ENCODE results near the gene PYCARD. TPM values are rescaled to one million over a fixed set of nuclear protein-coding genes. Genes with fewer than 3 reads are reported as not detected.

The PYCARD gene
- total RNA-seq, 2 donors from 2014 or later, result 26.3 to 29.8 TPM

DNA sequence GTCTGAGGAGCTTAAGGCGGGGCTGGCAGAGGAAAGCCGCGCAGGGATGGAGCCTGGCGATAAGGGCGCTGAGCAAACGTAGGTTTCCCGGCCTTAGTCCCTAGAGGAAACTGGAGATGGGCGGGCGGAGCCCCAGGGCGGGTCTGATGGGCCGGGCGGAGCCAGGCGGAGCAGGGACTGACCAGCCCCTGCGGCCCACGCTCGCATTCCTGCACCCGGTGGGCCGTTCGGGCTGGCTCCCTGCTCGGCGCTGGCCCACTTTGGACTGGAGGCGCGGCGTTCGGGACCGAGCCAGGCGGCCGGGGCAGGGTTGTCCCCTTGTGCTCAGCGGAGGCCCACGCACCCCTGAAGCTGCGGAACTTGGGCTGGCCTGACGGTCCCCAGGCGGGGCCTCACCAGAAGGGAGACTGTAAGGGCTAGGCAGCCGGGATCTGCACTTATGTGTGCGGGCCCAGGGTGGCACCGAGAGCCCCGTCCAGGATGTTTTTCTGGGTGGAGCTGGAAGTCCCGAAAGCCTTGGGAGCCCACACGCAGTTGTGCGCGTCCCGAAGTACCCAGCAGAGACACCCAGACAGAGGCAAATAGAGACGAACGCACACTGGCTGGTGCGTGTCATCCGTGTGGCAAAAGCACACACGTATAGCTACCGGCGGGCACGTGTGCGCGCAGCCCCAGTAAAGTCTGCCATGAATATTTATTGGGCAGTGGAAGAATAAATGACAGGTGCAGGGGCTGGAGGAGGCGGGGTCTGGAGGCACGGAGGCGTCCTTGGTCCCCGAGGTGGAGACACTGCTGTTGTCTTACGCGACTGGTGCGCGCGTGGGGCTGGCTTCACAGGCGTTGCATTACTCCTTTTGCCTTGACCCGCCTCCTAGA, 13.0 kb upstream of the PYCARD start:
- no peak overlapping the region for H3K27ac Mint-ChIP-seq
- H3K4me3 Mint-ChIP-seq, result peak overlapping the region; percentile 50
- peak; percentile 95 for DNase-seq
- H3K36me3 Mint-ChIP-seq (ENCODE audit: low read depth), result no peaks in the 10 kb centered on the region
- peaks cover 73% of the 10 kb centered on the region for H3K27me3 Mint-ChIP-seq (ENCODE audit: insufficient read depth)
- Histone ChIP-seq H3K4me3 (ENCODE audit: low read length) (peak overlapping the region; percentile 65), H3K36me3 (ENCODE audit: control insufficient read depth, insufficient read depth, low read length) (no peaks in the 10 kb centered on the region), H3K9me3 (ENCODE audit: control insufficient read depth, low read length) (no peaks in the 10 kb centered on the region), H3K9ac (ENCODE audit: extremely low read depth, low read length, poor library complexity, severe bottlenecking) (no peak overlapping the region), H3K27ac (ENCODE audit: low read depth, low read length) (no peak overlapping the region), H3K27me3 (ENCODE audit: control insufficient read depth, insufficient read depth, low read length, poor library complexity, severe bottlenecking) (peaks cover 52% of the 10 kb centered on the region), H3K4me1 (ENCODE audit: control insufficient read depth, insufficient read depth, low read length) (peaks cover 4% of the 10 kb centered on the region)
- TF ChIP-seq, protein P1, sequence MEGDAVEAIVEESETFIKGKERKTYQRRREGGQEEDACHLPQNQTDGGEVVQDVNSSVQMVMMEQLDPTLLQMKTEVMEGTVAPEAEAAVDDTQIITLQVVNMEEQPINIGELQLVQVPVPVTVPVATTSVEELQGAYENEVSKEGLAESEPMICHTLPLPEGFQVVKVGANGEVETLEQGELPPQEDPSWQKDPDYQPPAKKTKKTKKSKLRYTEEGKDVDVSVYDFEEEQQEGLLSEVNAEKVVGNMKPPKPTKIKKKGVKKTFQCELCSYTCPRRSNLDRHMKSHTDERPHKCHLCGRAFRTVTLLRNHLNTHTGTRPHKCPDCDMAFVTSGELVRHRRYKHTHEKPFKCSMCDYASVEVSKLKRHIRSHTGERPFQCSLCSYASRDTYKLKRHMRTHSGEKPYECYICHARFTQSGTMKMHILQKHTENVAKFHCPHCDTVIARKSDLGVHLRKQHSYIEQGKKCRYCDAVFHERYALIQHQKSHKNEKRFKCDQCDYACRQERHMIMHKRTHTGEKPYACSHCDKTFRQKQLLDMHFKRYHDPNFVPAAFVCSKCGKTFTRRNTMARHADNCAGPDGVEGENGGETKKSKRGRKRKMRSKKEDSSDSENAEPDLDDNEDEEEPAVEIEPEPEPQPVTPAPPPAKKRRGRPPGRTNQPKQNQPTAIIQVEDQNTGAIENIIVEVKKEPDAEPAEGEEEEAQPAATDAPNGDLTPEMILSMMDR (conservative IDR thresholded peaks at IDR 0.05), result no peak
- no peaks in the 10 kb centered on the region for H3K9me3 Mint-ChIP-seq
- 2% methylated on average over 28 to 63 of the region's 63 CpGs for WGBS, 2 experiments (ENCODE audit: insufficient coverage in 1 of 2, insufficient read length in 1 of 2)
- peaks cover 10% of the 10 kb centered on the region for H3K4me1 Mint-ChIP-seq

- H3K9me3 Mint-ChIP-seq, result no peaks in the 10 kb centered on the region
- Histone ChIP-seq H3K9me3 (ENCODE audit: control insufficient read depth, low read length) (no peaks in the 10 kb centered on the region), H3K4me3 (ENCODE audit: low read length) (peak overlapping the region; percentile 65), H3K27ac (ENCODE audit: low read depth, low read length) (no peak overlapping the region), H3K27me3 (ENCODE audit: control insufficient read depth, insufficient read depth, low read length, poor library complexity, severe bottlenecking) (peaks cover 52% of the 10 kb centered on the region), H3K36me3 (ENCODE audit: control insufficient read depth, insufficient read depth, low read length) (no peaks in the 10 kb centered on the region), H3K9ac (ENCODE audit: extremely low read depth, low read length, poor library complexity, severe bottlenecking) (no peak overlapping the region), H3K4me1 (ENCODE audit: control insufficient read depth, insufficient read depth, low read length) (peaks cover 4% of the 10 kb centered on the region)
- H3K36me3 Mint-ChIP-seq (ENCODE audit: low read depth), result no peaks in the 10 kb centered on the region
- DNase-seq, result peak; percentile 79
- H3K27ac Mint-ChIP-seq, result no peak overlapping the region
- peaks cover 75% of the 10 kb centered on the region for H3K27me3 Mint-ChIP-seq (ENCODE audit: insufficient read depth)
- peaks cover 10% of the 10 kb centered on the region for H3K4me1 Mint-ChIP-seq
- peak overlapping the region; percentile 50 for H3K4me3 Mint-ChIP-seq
- 7 to 8% methylated on average over 19 to 58 of the region's 58 CpGs for WGBS, 2 experiments (ENCODE audit: insufficient coverage in 1 of 2, insufficient read length in 1 of 2)
- TF ChIP-seq, protein P1 (conservative IDR thresholded peaks at IDR 0.05), result peak; percentile 37
Measured at GRCh38 chr16:31214708-31215286, 12.2 kb upstream of the PYCARD start.

DNA sequence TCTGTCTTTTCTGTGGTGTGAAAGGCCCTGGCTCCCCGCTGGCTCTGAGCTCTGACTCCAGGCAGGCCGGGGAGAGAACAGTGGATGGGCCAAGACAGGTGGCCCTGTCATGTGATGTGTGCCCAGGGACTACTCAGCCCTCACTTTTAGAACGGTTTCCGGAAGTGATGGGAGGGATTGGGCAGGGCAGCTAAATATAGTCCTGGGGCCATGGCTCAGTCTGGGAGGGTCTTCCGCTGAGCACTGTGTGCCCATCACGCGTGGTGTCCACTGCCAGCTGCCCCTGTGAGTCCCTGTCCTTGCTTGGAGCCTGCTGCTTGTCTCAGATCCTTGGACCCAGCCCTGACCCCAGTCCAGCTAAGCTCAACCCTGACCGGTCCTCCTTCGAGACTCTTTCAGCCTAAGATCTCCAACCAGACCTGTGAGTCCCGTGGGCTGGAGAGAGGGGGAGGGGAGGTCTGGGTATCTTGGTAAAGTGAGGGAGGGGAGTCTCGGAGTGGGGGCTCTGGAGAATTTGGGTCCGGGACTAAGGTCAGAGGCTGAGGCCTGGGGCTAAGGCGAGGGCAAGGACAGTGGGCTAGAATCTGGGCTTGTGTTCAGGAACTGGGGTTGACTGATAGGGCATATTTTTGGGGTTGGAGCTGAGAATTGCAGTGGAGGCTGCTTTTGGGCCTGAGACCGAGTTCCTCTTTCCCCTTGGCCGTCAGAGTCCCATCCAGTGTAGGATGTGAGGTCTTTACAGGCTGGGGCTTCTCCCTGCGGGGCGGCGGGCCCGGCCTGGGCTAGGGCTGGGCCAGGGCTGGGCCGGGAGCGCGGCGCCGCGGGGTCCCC, 11.5 kb upstream of the PYCARD start, which contains the start of gene TRIM72:
TRIM72 (plus strand) TSS at position 243 of the 831 bp plus-strand sequence. CDS start 620 bp downstream, outside the sequence.
- Histone ChIP-seq H3K9me3 (ENCODE audit: control insufficient read depth, low read length) (no peaks in the 10 kb centered on the region), H3K9ac (ENCODE audit: extremely low read depth, low read length, poor library complexity, severe bottlenecking) (no peak within 1 kb of the TSS), H3K27me3 (ENCODE audit: control insufficient read depth, insufficient read depth, low read length, poor library complexity, severe bottlenecking) (peaks cover 52% of the 10 kb centered on the region), H3K4me1 (ENCODE audit: control insufficient read depth, insufficient read depth, low read length) (peaks cover 4% of the 10 kb centered on the region), H3K4me3 (ENCODE audit: low read length) (peak within 1 kb of the TSS; percentile 65), H3K36me3 (ENCODE audit: control insufficient read depth, insufficient read depth, low read length) (no peaks in the 10 kb centered on the region), H3K27ac (ENCODE audit: low read depth, low read length) (no peak within 1 kb of the TSS)
- WGBS, 2 experiments (ENCODE audit: insufficient coverage in 1 of 2, insufficient read length in 1 of 2), result 43 to 51% methylated on average over 14 to 25 of the region's 25 CpGs
- no peaks in the 10 kb centered on the region for H3K9me3 Mint-ChIP-seq
- no peaks in the 10 kb centered on the region for H3K36me3 Mint-ChIP-seq (ENCODE audit: low read depth)
- no peak for DNase-seq
- TF ChIP-seq, protein P1 (conservative IDR thresholded peaks at IDR 0.05), result no peak
- peaks cover 10% of the 10 kb centered on the region for H3K4me1 Mint-ChIP-seq
- H3K27me3 Mint-ChIP-seq (ENCODE audit: insufficient read depth), result peaks cover 71% of the 10 kb centered on the region
- H3K27ac Mint-ChIP-seq, result no peak within 1 kb of the TSS
- H3K4me3 Mint-ChIP-seq, result peak within 1 kb of the TSS; percentile 50
